Prostate gland (tissue), 2 donors: ENCODE measurements around the gene PITPNB. TPM values are rescaled to one million over a fixed set of nuclear protein-coding genes. Genes with fewer than 3 reads are reported as not detected.
A peak's percentile ranks its signal among the peaks of the same experiment; 100 is the strongest.

Source experiments
- DNase-seq: peaks from one replicate; pipeline ENCODE4 v3.0.0-alpha.2; 2019; ENCODE audit warnings: low spot score
- H3K27ac ChIP-seq, 2 donors: fragments of 200-600 bp; sonication (generic); 2 replicates each; pipeline ENCODE4 v1.5.1; 2017 to 2019
- H3K27me3 ChIP-seq: fragments of 200-600 bp; sonication (generic); replicated peaks from 2 replicates; pipeline ENCODE4 v1.5.1; 2019; ENCODE audit not compliant: insufficient read depth
- H3K36me3 ChIP-seq, 2 donors: fragments of 200-600 bp; sonication (generic); 1 replicate in 1 of 2; 2 replicates in 1 of 2; pipeline versions ENCODE4 v1.5.1 to v1.8.1; 2017 to 2019
- H3K4me1 ChIP-seq: fragments of 200-600 bp; sonication (generic); replicated peaks from 2 replicates; pipeline ENCODE4 v1.5.1; 2019
- H3K4me3 ChIP-seq, 2 donors: fragments of 200-600 bp; sonication (generic); 2 replicates each; pipeline ENCODE4 v1.5.1; 2017 to 2019
- H3K9me3 ChIP-seq: fragments of 200-600 bp; sonication (generic); 2 replicates; pipeline ENCODE4 v1.5.1; 2017
- CTCF ChIP-seq, 4 experiments: fragments of 200-600 bp in 2 of 4; fragments of 450-650 bp in 2 of 4; sonication (generic) in 2 of 4; IDR thresholded peaks; 1 replicate in 3 of 4; 2 replicates in 1 of 4; pipeline ENCODE4 v1.5.1; 2016 to 2019; ENCODE audit warnings: antibody characterized with exemption in 4 of 4, mild to moderate bottlenecking in 2 of 4, moderate library complexity in 2 of 4
- POLR2A ChIP-seq: fragments of 450-650 bp; IDR thresholded peaks from one replicate; pipeline ENCODE4 v1.6.1; 2016; ENCODE audit warnings: antibody characterized with exemption, mild to moderate bottlenecking
- POLR2AphosphoS5 ChIP-seq: sonication (generic); formaldehyde crosslinking; IDR thresholded peaks from one replicate; pipeline ENCODE4 v1.6.1; 2017; ENCODE audit warnings: antibody characterized with exemption
- WGBS: methylation state at CpG from one replicate; pipeline ENCODE4 v1.1.5; 2018; 5-methylcytosine and 5-hydroxymethylcytosine counted together
- intact Hi-C: fragments of 100-400 bp; cut with DNase I; formaldehyde crosslinking; loops from one replicate; pipeline ENCODE4 v1.14.2; 2022
- total RNA-seq, 2 donors: library from RNA; depleted of rRNA; stranded (reverse); fragments of >200 nt; gene quantifications; one replicate each; pipeline ENCODE4 v1.1.0, GENCODE V29; 2016

The PITPNB gene
- total RNA-seq, 2 donors from 2014 or later: 23.8 to 43.6 TPM

- H3K4me1 ChIP-seq: no peaks in the 10 kb centered on the region
- H3K36me3 ChIP-seq: no peaks in the 10 kb centered on the region
- no peak overlapping the region for H3K4me3 ChIP-seq
- 30% methylated on average over 2 of the region's 2 CpGs for whole genome bisulfite sequencing
- peak overlapping the region; percentile 56 to 66 for H3K27ac ChIP-seq
- TF ChIP-seq POLR2AphosphoS5 (peak; percentile 41), POLR2A (no peak), CTCF (IDR thresholded peaks at IDR 0.05) (no peak)
- intact Hi-C loops: no loop called here
- DNase-seq: no peak
- no peaks in the 10 kb centered on the region for H3K9me3 ChIP-seq
- no peaks in the 10 kb centered on the region for H3K27me3 ChIP-seq
Measured at GRCh38 chr22:27859336-27859735, 59.7 kb downstream of the PITPNB start.

- Histone ChIP-seq H3K9me3 (no peaks in the 10 kb centered on the region), H3K4me3 (no peak overlapping the region), H3K4me1 (no peaks in the 10 kb centered on the region), H3K27ac (peak overlapping the region in 1 of 2 donors; percentile 56), H3K36me3 (no peaks in the 10 kb centered on the region), H3K27me3 (no peaks in the 10 kb centered on the region)
- no peak for TF ChIP-seq POLR2AphosphoS5
- TF ChIP-seq CTCF (IDR thresholded peaks at IDR 0.05): no peak
- TF ChIP-seq POLR2A: no peak
- intact Hi-C loops: no loop called here
- no peak for DNase-seq
- 98% methylated on average over 1 of the region's 1 CpG for WGBS
Measured at GRCh38 chr22:27858626-27859025, 60.4 kb downstream of the PITPNB start.

GRCh38 chr22:27857443-27857842, 61.6 kb downstream of the PITPNB start:
- Histone ChIP-seq H3K9me3 (no peaks in the 10 kb centered on the region), H3K27ac (no peak overlapping the region), H3K36me3 (no peaks in the 10 kb centered on the region), H3K4me1 (no peaks in the 10 kb centered on the region), H3K27me3 (no peaks in the 10 kb centered on the region), H3K4me3 (no peak overlapping the region)
- WGBS: 60% methylated on average over 6 of the region's 6 CpGs
- no peak for DNase-seq
- intact Hi-C loops: no loop called here
- TF ChIP-seq POLR2A: no peak
- no peak for TF ChIP-seq CTCF (IDR thresholded peaks at IDR 0.05)
- TF ChIP-seq POLR2AphosphoS5: no peak

- Histone ChIP-seq H3K27ac (no peak overlapping the region), H3K27me3 (no peaks in the 10 kb centered on the region), H3K9me3 (no peaks in the 10 kb centered on the region), H3K4me1 (no peaks in the 10 kb centered on the region), H3K4me3 (no peak overlapping the region), H3K36me3 (no peaks in the 10 kb centered on the region)
- intact Hi-C loops: no loop called here
- 97% methylated on average over 4 of the region's 4 CpGs for WGBS
- TF ChIP-seq POLR2AphosphoS5 (no peak), CTCF (IDR thresholded peaks at IDR 0.05) (no peak), POLR2A (no peak)
- no peak for DNase-seq
Measured at GRCh38 chr22:27856386-27856785, 62.7 kb downstream of the PITPNB start.

GRCh38 chr22:27853424-27853823, 65.6 kb downstream of the PITPNB start:
- no peak overlapping the region for H3K27ac ChIP-seq
- no peaks in the 10 kb centered on the region for H3K36me3 ChIP-seq
- intact Hi-C loops: no loop called here
- no peak for DNase-seq
- peaks cover 7% of the 10 kb centered on the region for H3K4me1 ChIP-seq
- no peaks in the 10 kb centered on the region for H3K9me3 ChIP-seq
- no peaks in the 10 kb centered on the region for H3K27me3 ChIP-seq
- TF ChIP-seq POLR2A: no peak
- TF ChIP-seq POLR2AphosphoS5: no peak
- no peak for TF ChIP-seq CTCF (IDR thresholded peaks at IDR 0.05)
- WGBS: 72% methylated on average over 6 of the region's 6 CpGs
- H3K4me3 ChIP-seq: no peak overlapping the region
